GM21529 (cell line): ENCODE data around the gene NRM.
"Not testable (repeated sequence)": the region's sequence is repeated elsewhere in the genome, so short reads cannot be mapped to it uniquely, and the experiment has no call there.

Experiments used
- ATAC-seq: cut with Tn5 transposase; IDR thresholded peaks from one replicate; pipeline ENCODE4 v1.9.1; 2021; ENCODE audit not compliant: unreplicated experiment

NRM gene

GRCh38 chr6:30720738-30721197, 30.0 kb upstream of the NRM start:
- no peak for ATAC-seq

GRCh38 chr6:30719791-30720737, 29.3 kb upstream of the NRM start, which contains the start of gene TUBB:
TUBB (plus strand) TSS chr6:30720352; CDS start chr6:30720507, 155 bp downstream.
- ATAC-seq, result peak; percentile 40

- ATAC-seq, result no peak
Observed at GRCh38 chr6:30719356-30719755, 28.6 kb upstream of the NRM start.

- not testable (repeated sequence) for ATAC-seq
Observed at GRCh38 chr6:30717845-30718720, 27.3 kb upstream of the NRM start.

GRCh38 chr6:30717129-30717844, 26.5 kb upstream of the NRM start, which contains the start of gene MDC1:
MDC1 (minus strand) TSS chr6:30717281; CDS start chr6:30715175, 2,106 bp downstream.
- ATAC-seq, result peak; percentile 68

GRCh38 chr6:30716879-30717128, 26.0 kb upstream of the NRM start:
- no peak for ATAC-seq

- no peak for ATAC-seq
Observed at GRCh38 chr6:30714263-30714662, 23.5 kb upstream of the NRM start.

GRCh38 chr6:30712441-30712945, 21.7 kb upstream of the NRM start:
- no peak for ATAC-seq

- no peak for ATAC-seq
Observed at GRCh38 chr6:30711758-30712380, 21.1 kb upstream of the NRM start.

GRCh38 chr6:30709101-30709868, 18.5 kb upstream of the NRM start:
- no peak for ATAC-seq

- no peak for ATAC-seq
Observed at GRCh38 chr6:30707281-30707850, 16.6 kb upstream of the NRM start.

GRCh38 chr6:30705620-30706019, 14.8 kb upstream of the NRM start:
- no peak for ATAC-seq

GRCh38 chr6:30703821-30704220, 13.0 kb upstream of the NRM start:
- no peak for ATAC-seq

- ATAC-seq, result no peak
Observed at GRCh38 chr6:30703011-30703410, 12.2 kb upstream of the NRM start.

- ATAC-seq, result no peak
Observed at GRCh38 chr6:30700340-30700739, 9.6 kb upstream of the NRM start.

GRCh38 chr6:30696432-30696831, 5.6 kb upstream of the NRM start:
- ATAC-seq, result no peak

GRCh38 chr6:30691208-30691847, 544 bp upstream of the NRM start:
- no peak for ATAC-seq

GRCh38 chr6:30689985-30690384, 799 bp downstream of the NRM start:
- no peak for ATAC-seq
